Measurements from ENCODE around the gene RPUSD1.
"Not testable (repeated sequence)": the region's sequence is repeated elsewhere in the genome, so short reads cannot be mapped to it uniquely, and the experiment has no call there.

Gene RPUSD1

DNA sequence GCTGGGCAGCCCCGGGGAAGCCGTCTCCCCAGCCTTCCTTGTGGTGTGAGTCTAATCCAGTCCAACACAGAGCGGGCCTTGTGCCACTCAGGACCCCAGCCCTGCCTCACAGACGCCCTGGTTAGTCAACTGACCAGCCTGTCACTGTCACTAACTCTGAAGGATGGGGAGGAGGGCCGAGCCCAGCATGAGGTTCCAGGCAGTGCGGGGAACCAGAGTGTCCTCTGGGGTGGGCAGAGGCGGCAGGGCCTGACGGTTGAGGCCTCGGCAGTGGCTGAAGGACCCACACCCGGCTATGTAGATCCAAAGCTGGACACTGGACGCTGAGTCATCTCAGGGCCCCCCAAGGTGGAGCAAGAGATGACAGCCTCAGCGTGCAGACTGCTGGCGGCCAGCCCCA, 8.6 kb downstream of the RPUSD1 start:
- TF ChIP-seq MYC (IDR thresholded peaks at IDR 0.05; ENCODE audit: low read depth, low read length) = no peak
- TF ChIP-seq, protein P1, sequence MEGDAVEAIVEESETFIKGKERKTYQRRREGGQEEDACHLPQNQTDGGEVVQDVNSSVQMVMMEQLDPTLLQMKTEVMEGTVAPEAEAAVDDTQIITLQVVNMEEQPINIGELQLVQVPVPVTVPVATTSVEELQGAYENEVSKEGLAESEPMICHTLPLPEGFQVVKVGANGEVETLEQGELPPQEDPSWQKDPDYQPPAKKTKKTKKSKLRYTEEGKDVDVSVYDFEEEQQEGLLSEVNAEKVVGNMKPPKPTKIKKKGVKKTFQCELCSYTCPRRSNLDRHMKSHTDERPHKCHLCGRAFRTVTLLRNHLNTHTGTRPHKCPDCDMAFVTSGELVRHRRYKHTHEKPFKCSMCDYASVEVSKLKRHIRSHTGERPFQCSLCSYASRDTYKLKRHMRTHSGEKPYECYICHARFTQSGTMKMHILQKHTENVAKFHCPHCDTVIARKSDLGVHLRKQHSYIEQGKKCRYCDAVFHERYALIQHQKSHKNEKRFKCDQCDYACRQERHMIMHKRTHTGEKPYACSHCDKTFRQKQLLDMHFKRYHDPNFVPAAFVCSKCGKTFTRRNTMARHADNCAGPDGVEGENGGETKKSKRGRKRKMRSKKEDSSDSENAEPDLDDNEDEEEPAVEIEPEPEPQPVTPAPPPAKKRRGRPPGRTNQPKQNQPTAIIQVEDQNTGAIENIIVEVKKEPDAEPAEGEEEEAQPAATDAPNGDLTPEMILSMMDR (IDR thresholded peaks at IDR 0.05; ENCODE audit: low read depth, low read length) = no peak
- TF ChIP-seq, protein P2, sequence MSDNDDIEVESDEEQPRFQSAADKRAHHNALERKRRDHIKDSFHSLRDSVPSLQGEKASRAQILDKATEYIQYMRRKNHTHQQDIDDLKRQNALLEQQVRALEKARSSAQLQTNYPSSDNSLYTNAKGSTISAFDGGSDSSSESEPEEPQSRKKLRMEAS (IDR thresholded peaks at IDR 0.05; ENCODE audit: low read depth, low read length) = no peak
- no peak for TF ChIP-seq POLR2A (IDR thresholded peaks at IDR 0.05; ENCODE audit: extremely low read depth, insufficient read length)
- no peak overlapping the region for H3K4me3 ChIP-seq (ENCODE audit: low read depth, low read length)
- DNase-seq (ENCODE audit: low read depth) = no peak

DNA sequence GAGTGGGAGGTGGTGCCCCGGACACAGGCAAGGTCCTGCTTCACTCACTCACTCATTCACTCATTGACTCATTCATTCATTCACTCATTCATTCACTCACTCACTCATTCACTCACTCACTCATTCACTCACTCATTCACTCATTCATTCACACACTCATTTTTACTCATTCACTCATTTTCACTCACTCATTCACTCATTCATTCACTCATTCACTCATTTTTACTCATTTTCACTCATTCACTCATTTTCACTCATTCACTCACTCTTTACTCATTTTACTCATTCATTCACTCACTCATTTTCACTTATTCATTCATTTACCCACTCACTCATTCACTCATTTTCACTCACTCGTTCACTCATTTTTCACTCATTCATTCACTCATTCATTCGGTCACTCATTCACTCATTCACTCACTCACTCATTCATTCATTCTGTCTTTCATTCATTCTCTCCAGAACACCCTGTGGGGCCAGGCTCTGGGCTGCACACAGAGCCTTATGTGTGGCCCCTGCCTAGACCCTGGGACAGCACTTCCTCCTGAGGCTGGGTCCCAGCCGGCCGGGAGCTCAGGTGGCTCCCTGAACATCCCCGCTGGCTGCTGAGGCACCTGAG, 9.2 kb downstream of the RPUSD1 start:
- no peak overlapping the region for H3K4me3 ChIP-seq (ENCODE audit: low read depth, low read length)
- DNase-seq (ENCODE audit: low read depth) = no peak
- TF ChIP-seq, protein P2 (IDR thresholded peaks at IDR 0.05; ENCODE audit: low read depth, low read length) = no peak
- TF ChIP-seq, protein P1 (IDR thresholded peaks at IDR 0.05; ENCODE audit: low read depth, low read length) = no peak
- TF ChIP-seq MYC (IDR thresholded peaks at IDR 0.05; ENCODE audit: low read depth, low read length) = no peak
- no peak for TF ChIP-seq POLR2A (IDR thresholded peaks at IDR 0.05; ENCODE audit: extremely low read depth, insufficient read length)

DNA sequence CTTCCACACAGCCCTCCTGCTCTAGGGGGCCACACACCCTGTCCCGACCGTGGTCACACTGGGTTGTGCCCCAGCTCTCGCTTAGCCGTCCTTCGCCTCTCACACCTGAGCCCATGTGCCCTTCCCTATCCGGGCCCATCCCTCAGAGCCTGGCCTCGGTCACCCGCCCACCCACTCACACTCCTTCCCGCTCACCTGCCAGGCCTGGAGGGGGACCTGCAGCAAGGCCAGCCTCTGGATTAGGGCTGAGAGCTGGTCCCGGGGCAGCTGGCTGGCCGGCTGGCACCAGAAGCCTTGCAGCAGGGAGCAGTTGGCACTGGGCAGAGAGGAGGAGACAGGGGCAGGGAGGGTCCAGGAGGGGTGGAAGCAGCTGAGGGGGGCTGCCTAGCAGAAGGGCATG, 9.7 kb downstream of the RPUSD1 start:
- TF ChIP-seq MYC (IDR thresholded peaks at IDR 0.05; ENCODE audit: low read depth, low read length) (no peak), POLR2A (IDR thresholded peaks at IDR 0.05; ENCODE audit: extremely low read depth, insufficient read length) (no peak)
- TF ChIP-seq, protein P2 (IDR thresholded peaks at IDR 0.05; ENCODE audit: low read depth, low read length) = no peak
- TF ChIP-seq, protein P1 (IDR thresholded peaks at IDR 0.05; ENCODE audit: low read depth, low read length) = no peak
- no peak for DNase-seq (ENCODE audit: low read depth)
- H3K4me3 ChIP-seq (ENCODE audit: low read depth, low read length) = no peak overlapping the region

DNA sequence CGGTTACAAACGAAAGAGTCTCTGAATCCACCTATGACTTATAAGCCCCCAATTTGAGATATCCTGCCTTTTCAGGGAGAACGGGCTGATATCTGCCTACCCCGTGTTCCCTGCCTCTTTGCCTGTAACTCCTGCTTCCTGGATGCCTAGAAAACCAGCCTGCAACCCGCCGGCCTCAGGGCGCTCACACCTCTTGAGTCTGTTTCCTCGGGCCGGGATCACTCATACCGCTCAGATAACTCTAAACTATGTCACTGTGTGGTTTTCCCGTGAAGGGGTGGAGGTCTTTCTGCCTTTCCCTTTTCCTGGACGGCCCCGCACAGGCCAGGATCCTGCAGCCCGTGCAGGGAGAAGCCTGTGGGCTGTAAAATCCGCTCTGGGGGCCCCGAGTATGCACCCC, 10.4 kb downstream of the RPUSD1 start:
- H3K4me3 ChIP-seq (ENCODE audit: low read depth, low read length) = no peak overlapping the region
- TF ChIP-seq, protein P1 (IDR thresholded peaks at IDR 0.05; ENCODE audit: low read depth, low read length) = no peak
- TF ChIP-seq MYC (IDR thresholded peaks at IDR 0.05; ENCODE audit: low read depth, low read length) = no peak
- no peak for TF ChIP-seq POLR2A (IDR thresholded peaks at IDR 0.05; ENCODE audit: extremely low read depth, insufficient read length)
- TF ChIP-seq, protein P2 (IDR thresholded peaks at IDR 0.05; ENCODE audit: low read depth, low read length) = no peak
- no peak for DNase-seq (ENCODE audit: low read depth)

DNA sequence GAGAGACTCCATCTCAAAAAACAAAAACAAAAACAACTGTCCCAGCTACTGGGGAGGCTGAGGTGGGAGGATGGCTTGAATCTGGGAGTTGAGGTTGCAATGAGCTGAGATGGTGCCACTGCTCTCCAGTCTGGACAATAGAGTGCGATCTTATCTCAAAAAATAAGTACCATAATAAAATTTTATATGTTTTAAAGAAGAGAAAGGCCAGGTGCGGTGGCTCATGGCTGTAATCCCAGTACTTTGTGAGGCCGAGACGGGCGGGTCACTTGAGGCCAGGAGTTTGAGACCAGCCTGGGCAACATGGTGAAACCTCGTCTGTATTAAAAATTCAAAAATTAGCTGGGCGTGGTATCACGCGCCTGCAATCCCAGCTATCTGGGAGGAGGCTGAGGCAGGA, 11.4 kb downstream of the RPUSD1 start:
- TF ChIP-seq, protein P1 (IDR thresholded peaks at IDR 0.05; ENCODE audit: low read depth, low read length) = no peak
- TF ChIP-seq POLR2A (IDR thresholded peaks at IDR 0.05; ENCODE audit: extremely low read depth, insufficient read length) (no peak), MYC (IDR thresholded peaks at IDR 0.05; ENCODE audit: low read depth, low read length) (no peak)
- TF ChIP-seq, protein P2 (IDR thresholded peaks at IDR 0.05; ENCODE audit: low read depth, low read length) = no peak
- no peak for DNase-seq (ENCODE audit: low read depth)
- H3K4me3 ChIP-seq (ENCODE audit: low read depth, low read length) = no peak overlapping the region

DNA sequence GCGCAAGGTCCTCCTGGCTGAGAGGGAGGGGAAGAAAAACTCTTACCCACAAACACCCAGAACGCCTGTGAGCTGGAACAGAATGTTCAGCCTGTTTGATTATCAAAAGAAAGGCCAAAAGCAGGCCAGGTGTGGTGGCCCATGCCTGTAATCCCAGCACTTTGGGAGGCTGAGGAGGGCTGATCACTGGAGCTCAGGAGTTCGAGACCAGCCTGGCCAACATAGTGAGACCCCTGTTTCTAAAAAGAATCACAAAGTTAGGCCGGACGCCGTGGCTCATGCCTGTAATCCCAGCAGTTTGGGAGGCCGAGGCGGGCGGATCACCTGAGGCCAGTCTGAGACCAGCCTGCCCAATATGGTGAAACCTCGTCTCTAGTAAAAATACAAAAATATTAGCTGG, 11.9 kb downstream of the RPUSD1 start:
- not testable (repeated sequence) for H3K4me3 ChIP-seq (ENCODE audit: low read depth, low read length); DNase-seq (ENCODE audit: low read depth)
